Mucosa of descending colon (tissue), 3 donors: ENCODE measurements around the gene HIC1. TPM values are rescaled to one million over a fixed set of nuclear protein-coding genes. Genes with fewer than 3 reads are reported as not detected.

Experiments used
- ATAC-seq: fragments of 200-7000 bp; cut with Tn5 transposase; one replicate; pipeline ENCODE4 v1.9.1; 2020; ENCODE audit warnings: mild to moderate bottlenecking, moderate library complexity
- DNase-seq, 3 donors: peaks; one replicate each; pipeline ENCODE4 v3.0.0-alpha.2; 2020
- H3K36me3 ChIP-seq: fragments of 200-600 bp; one replicate; pipeline ENCODE4 v1.8.0; 2021; ENCODE audit warnings: low read depth, mild to moderate bottlenecking
- H3K4me1 ChIP-seq: fragments of 200-600 bp; one replicate; pipeline ENCODE4 v1.8.0; 2021; ENCODE audit warnings: low read depth, mild to moderate bottlenecking
- H3K4me3 ChIP-seq: fragments of 200-600 bp; one replicate; pipeline ENCODE4 v1.8.0; 2021; ENCODE audit warnings: mild to moderate bottlenecking
- H3K9me3 ChIP-seq: fragments of 200-600 bp; one replicate; pipeline ENCODE4 v1.8.0; 2021; ENCODE audit warnings: mild to moderate bottlenecking
- intact Hi-C, 2 donors: fragments of 100-400 bp; cut with DNase I in 1 of 2; cut with micrococcal nuclease in 1 of 2; formaldehyde crosslinking; loops; one replicate each; pipeline versions ENCODE4 v1.11.0 to v1.11.1; 2022; cut with DNase I, micrococcal nuclease
- total RNA-seq, 3 donors: library from RNA; stranded (reverse); fragmentation: NEBNext Ultra II Directional in 2 of 3; extraction: Animal tissue kit (Norgen Biotek cat#: 25700) in 2 of 3; gene quantifications; one replicate each; pipeline versions ENCODE4 v1.2.1 to v1.2.4, GENCODE V29; 2021 to 2023
- TF ChIP-seq, protein P1 (sequence below): fragments of 200-600 bp; IDR thresholded peaks from one replicate; pipeline ENCODE4 v1.8.0; 2022; ENCODE audit warnings: antibody characterized with exemption, mild to moderate bottlenecking
- donor health status: DM: no; HTN: no; CAD: no; lungs with moderate emphysema.
- donor health status: DM: no; HTN: no; CAD: no.
- donor health status: DM: no; HTN: yes; CAD: no.

The HIC1 gene
- total RNA-seq, 3 donors from 2014 or later = 6.0 to 28.9 (median 13.5) TPM

DNA sequence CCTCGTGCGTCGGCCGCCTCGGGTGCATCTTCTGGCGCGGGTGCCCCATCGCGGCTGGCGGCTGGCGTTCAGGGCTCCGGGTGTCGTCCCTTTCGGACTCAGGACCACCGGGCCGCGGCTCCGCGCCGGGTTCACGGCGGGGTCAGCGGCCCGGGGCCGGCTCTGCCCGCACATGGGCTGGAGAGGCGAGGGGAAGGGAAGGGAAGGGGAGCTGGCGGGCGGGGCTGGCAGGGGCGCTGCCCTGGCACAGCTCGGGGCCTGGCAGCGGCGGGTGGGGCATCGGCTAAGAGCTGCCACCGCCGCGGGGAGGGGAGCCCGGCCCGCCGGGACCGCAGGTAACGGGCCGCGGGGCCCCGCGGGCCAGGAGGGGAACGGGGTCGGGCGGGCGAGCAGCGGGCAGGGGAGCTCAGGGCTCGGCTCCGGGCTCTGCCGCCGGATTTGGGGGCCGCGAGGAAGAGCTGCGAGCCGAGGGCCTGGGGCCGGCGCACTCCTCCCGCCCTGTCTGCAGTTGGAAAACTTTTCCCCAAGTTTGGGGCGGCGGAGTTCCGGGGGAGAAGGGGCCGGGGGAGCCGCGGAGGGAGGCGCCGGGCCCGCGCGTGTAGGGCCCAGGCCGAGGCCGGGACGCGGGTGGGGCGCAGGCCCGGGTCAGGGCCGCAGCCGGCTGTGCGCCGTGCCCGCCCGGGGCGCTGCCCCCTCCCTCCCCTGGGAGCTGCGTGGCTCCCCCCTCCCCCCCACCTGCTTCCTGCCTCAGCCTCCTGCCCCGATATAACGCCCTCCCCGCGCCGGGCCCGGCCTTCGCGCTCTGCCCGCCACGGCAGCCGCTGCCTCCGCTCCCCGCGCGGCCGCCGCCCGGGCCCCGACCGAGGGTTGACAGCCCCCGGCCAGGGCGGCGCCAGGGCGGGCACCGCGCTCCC lies 646 bp downstream of the HIC1 start:
- intact Hi-C loops = loop anchor here (5.0 to 10.0 kb wide), 2 partner anchors 187 to 229 kb away; no protein-coding TSS in a partner anchor
- no peaks in the 10 kb centered on the region for H3K36me3 ChIP-seq
- TF ChIP-seq, protein P1, sequence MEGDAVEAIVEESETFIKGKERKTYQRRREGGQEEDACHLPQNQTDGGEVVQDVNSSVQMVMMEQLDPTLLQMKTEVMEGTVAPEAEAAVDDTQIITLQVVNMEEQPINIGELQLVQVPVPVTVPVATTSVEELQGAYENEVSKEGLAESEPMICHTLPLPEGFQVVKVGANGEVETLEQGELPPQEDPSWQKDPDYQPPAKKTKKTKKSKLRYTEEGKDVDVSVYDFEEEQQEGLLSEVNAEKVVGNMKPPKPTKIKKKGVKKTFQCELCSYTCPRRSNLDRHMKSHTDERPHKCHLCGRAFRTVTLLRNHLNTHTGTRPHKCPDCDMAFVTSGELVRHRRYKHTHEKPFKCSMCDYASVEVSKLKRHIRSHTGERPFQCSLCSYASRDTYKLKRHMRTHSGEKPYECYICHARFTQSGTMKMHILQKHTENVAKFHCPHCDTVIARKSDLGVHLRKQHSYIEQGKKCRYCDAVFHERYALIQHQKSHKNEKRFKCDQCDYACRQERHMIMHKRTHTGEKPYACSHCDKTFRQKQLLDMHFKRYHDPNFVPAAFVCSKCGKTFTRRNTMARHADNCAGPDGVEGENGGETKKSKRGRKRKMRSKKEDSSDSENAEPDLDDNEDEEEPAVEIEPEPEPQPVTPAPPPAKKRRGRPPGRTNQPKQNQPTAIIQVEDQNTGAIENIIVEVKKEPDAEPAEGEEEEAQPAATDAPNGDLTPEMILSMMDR = no peak
- no peaks in the 10 kb centered on the region for H3K9me3 ChIP-seq
- ATAC-seq (no peak), DNase-seq (peak; percentile 41 to 69 (median 62))
- peak overlapping the region; percentile 25 for H3K4me3 ChIP-seq
- peaks cover 52% of the 10 kb centered on the region for H3K4me1 ChIP-seq

DNA sequence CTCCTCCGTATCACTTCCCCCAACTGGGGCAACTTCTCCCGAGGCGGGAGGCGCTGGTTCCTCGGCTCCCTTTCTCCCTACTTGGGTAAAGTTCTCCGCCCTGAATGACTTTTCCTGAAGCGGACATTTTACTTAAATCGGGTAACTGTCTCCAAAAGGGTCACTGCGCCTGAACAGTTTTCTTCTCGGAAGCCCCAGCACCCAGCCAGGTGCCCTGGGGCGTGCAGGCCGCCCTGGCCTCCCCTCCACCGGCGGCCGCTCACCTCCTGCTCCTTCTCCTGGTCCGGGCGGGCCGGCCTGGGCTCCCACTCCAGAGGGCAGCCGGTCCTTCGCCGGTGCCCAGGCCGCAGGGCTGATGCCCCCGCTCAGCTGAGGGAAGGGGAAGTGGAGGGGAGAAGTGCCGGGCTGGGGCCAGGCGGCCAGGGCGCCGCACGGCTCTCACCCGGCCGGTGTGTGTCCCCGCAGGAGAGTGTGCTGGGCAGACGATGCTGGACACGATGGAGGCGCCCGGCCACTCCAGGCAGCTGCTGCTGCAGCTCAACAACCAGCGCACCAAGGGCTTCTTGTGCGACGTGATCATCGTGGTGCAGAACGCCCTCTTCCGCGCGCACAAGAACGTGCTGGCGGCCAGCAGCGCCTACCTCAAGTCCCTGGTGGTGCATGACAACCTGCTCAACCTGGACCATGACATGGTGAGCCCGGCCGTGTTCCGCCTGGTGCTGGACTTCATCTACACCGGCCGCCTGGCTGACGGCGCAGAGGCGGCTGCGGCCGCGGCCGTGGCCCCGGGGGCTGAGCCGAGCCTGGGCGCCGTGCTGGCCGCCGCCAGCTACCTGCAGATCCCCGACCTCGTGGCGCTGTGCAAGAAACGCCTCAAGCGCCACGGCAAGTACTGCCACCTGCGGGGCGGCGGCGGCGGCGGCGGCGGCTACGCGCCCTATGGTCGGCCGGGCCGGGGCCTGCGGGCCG lies 1.6 kb downstream of the HIC1 start:
- Histone ChIP-seq H3K9me3 (no peaks in the 10 kb centered on the region), H3K36me3 (no peaks in the 10 kb centered on the region), H3K4me1 (peaks cover 45% of the 10 kb centered on the region), H3K4me3 (no peak overlapping the region)
- DNase-seq (peak in 2 of 3 donors; percentile 65 to 69), ATAC-seq (peak; percentile 22)
- TF ChIP-seq, protein P1 = no peak
- intact Hi-C loops = loop anchor here (5.0 to 10.0 kb wide), 2 partner anchors 186 to 228 kb away; no protein-coding TSS in a partner anchor

DNA sequence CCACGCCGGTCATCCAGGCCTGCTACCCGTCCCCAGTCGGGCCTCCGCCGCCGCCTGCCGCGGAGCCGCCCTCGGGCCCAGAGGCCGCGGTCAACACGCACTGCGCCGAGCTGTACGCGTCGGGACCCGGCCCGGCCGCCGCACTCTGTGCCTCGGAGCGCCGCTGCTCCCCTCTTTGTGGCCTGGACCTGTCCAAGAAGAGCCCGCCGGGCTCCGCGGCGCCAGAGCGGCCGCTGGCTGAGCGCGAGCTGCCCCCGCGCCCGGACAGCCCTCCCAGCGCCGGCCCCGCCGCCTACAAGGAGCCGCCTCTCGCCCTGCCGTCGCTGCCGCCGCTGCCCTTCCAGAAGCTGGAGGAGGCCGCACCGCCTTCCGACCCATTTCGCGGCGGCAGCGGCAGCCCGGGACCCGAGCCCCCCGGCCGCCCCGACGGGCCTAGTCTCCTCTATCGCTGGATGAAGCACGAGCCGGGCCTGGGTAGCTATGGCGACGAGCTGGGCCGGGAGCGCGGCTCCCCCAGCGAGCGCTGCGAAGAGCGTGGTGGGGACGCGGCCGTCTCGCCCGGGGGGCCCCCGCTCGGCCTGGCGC lies 2.4 kb downstream of the HIC1 start:
- Histone ChIP-seq H3K9me3 (no peaks in the 10 kb centered on the region), H3K4me3 (no peak overlapping the region), H3K36me3 (no peaks in the 10 kb centered on the region), H3K4me1 (peaks cover 45% of the 10 kb centered on the region)
- no peak for ATAC-seq
- TF ChIP-seq, protein P1 = no peak
- intact Hi-C loops = loop anchor here (5.0 to 10.0 kb wide), 2 partner anchors 185 to 228 kb away; no protein-coding TSS in a partner anchor
- no peak for DNase-seq

DNA sequence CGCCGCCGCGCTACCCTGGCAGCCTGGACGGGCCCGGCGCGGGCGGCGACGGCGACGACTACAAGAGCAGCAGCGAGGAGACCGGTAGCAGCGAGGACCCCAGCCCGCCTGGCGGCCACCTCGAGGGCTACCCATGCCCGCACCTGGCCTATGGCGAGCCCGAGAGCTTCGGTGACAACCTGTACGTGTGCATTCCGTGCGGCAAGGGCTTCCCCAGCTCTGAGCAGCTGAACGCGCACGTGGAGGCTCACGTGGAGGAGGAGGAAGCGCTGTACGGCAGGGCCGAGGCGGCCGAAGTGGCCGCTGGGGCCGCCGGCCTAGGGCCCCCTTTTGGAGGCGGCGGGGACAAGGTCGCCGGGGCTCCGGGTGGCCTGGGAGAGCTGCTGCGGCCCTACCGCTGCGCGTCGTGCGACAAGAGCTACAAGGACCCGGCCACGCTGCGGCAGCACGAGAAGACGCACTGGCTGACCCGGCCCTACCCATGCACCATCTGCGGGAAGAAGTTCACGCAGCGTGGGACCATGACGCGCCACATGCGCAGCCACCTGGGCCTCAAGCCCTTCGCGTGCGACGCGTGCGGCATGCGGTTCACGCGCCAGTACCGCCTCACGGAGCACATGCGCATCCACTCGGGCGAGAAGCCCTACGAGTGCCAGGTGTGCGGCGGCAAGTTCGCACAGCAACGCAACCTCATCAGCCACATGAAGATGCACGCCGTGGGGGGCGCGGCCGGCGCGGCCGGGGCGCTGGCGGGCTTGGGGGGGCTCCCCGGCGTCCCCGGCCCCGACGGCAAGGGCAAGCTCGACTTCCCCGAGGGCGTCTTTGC lies 3.1 kb downstream of the HIC1 start:
- ATAC-seq (no peak), DNase-seq (peak in 2 of 3 donors; percentile 57 to 71)
- Histone ChIP-seq H3K4me1 (peaks cover 45% of the 10 kb centered on the region), H3K4me3 (no peak overlapping the region), H3K9me3 (no peaks in the 10 kb centered on the region), H3K36me3 (no peaks in the 10 kb centered on the region)
- TF ChIP-seq, protein P1 = no peak
- intact Hi-C loops = loop anchor here (2.0 to 10.0 kb wide), 3 partner anchors 183 to 227 kb away; no protein-coding TSS in a partner anchor
